Neural progenitor cell (in vitro differentiated cells): ENCODE data around the gene CUTA. TPM values are rescaled to one million over a fixed set of nuclear protein-coding genes. Genes with fewer than 3 reads are reported as not detected.
A peak's percentile ranks its signal among the peaks of the same experiment; 100 is the strongest.

Experiments
- DNase-seq: peaks from one replicate; pipeline ENCODE4 v3.0.0-alpha.2; 2016; ENCODE audit warnings: low spot score
- H2AFZ ChIP-seq: fragments of 200-600 bp; sonication (generic); replicated peaks from 2 replicates; pipeline ENCODE4 v1.6.1; 2016; ENCODE audit warnings: antibody characterized with exemption
- H3F3A ChIP-seq: fragments of 200-600 bp; sonication (generic); 2 replicates; pipeline ENCODE4 v1.6.1; 2016; ENCODE audit warnings: antibody characterized with exemption, low read depth
- H3K27ac ChIP-seq: fragments of 200-600 bp; sonication (generic); 2 replicates; pipeline ENCODE4 v1.5.1; 2016; ENCODE audit warnings: mild to moderate bottlenecking
- H3K27me3 ChIP-seq: fragments of 200-600 bp; sonication (generic); 2 replicates; pipeline ENCODE4 v1.6.1; 2016; ENCODE audit warnings: mild to moderate bottlenecking, moderate library complexity
- H3K36me3 ChIP-seq: fragments of 200-600 bp; sonication (generic); 2 replicates; pipeline ENCODE4 v1.5.1; 2016
- H3K4me1 ChIP-seq: fragments of 200-600 bp; sonication (generic); 2 replicates; pipeline ENCODE4 v1.6.1; 2016; ENCODE audit warnings: mixed run types
- H3K4me2 ChIP-seq: fragments of 200-600 bp; sonication (generic); 2 replicates; pipeline ENCODE4 v1.6.1; 2016
- H3K4me3 ChIP-seq: fragments of 200-600 bp; sonication (generic); 2 replicates; pipeline ENCODE4 v1.5.1; 2016
- H3K79me2 ChIP-seq: fragments of 200-600 bp; sonication (generic); 2 replicates; pipeline ENCODE4 v1.6.1; 2016; ENCODE audit warnings: low read depth
- H3K9ac ChIP-seq: fragments of 200-600 bp; sonication (generic); 2 replicates; pipeline ENCODE4 v1.6.1; 2016
- H3K9me3 ChIP-seq: fragments of 200-600 bp; sonication (generic); 2 replicates; pipeline ENCODE4 v1.5.1; 2016; ENCODE audit warnings: low read depth
- H4K20me1 ChIP-seq: fragments of 200-600 bp; sonication (generic); 2 replicates; pipeline ENCODE4 v1.6.1; 2016; ENCODE audit warnings: low read depth
- H3K27ac Mint-ChIP-seq: 3 replicates; pipeline ENCODE4 v1.8.0; 2021; ENCODE audit warnings: mixed read lengths
- H3K27me3 Mint-ChIP-seq: 2 replicates; pipeline ENCODE4 v1.8.0; 2022; ENCODE audit warnings: low read depth, mild to moderate bottlenecking, inconsistent platforms, moderate library complexity, mixed read lengths; ENCODE audit not compliant: insufficient read depth
- H3K36me3 Mint-ChIP-seq: 3 replicates; pipeline ENCODE4 v1.8.0; 2021; ENCODE audit warnings: mixed read lengths
- H3K4me1 Mint-ChIP-seq: 3 replicates; pipeline ENCODE4 v1.8.0; 2021; ENCODE audit warnings: mixed read lengths
- H3K4me3 Mint-ChIP-seq: 3 replicates; pipeline ENCODE4 v1.8.0; 2021; ENCODE audit warnings: mild to moderate bottlenecking, moderate library complexity, mixed read lengths
- H3K9me3 Mint-ChIP-seq: 3 replicates; pipeline ENCODE4 v1.8.0; 2020; ENCODE audit warnings: mixed read lengths
- CTCF ChIP-seq: fragments of 200-600 bp; sonication (generic); IDR thresholded peaks from 2 replicates; pipeline ENCODE4 v1.5.1; 2017; ENCODE audit warnings: antibody characterized with exemption, mild to moderate bottlenecking
- EZH2 ChIP-seq: fragments of 200-600 bp; sonication (generic); IDR thresholded peaks from 2 replicates; pipeline ENCODE4 v1.6.1; 2017; ENCODE audit warnings: antibody characterized with exemption, mild to moderate bottlenecking, moderate library complexity
- EZH2phosphoT487 ChIP-seq: fragments of 200-600 bp; sonication (generic); IDR thresholded peaks from 2 replicates; pipeline ENCODE4 v1.6.1; 2017; ENCODE audit warnings: antibody characterized with exemption
- total RNA-seq: library from RNA; depleted of rRNA; stranded (reverse); fragments of >200 nt; gene quantifications from 2 replicates; pipeline ENCODE4 v1.2.3, GENCODE V29; 2015; ENCODE audit warnings: low replicate concordance

The CUTA gene
- total RNA-seq, 1 donor from 2014 or later = 118 TPM

- H3K4me3 ChIP-seq = peak overlapping the region; percentile 84
- H3K9me3 ChIP-seq = no peaks in the 10 kb centered on the region
Measured at GRCh38 chr6:33421344-33421643, 3.4 kb upstream of the CUTA start.

GRCh38 chr6:33420491-33421343 lies 2.8 kb upstream of the CUTA start:
- peaks cover 72% of the 10 kb centered on the region for H3K79me2 ChIP-seq
- no peaks in the 10 kb centered on the region for H3K27me3 ChIP-seq
- Mint-ChIP-seq H3K36me3 (peaks cover 15% of the 10 kb centered on the region), H3K4me1 (peaks cover 72% of the 10 kb centered on the region), H3K4me3 (peak overlapping the region; percentile 91), H3K27ac (peak overlapping the region; percentile 50), H3K27me3 (peaks cover 4% of the 10 kb centered on the region), H3K9me3 (no peaks in the 10 kb centered on the region)
- peak overlapping the region; percentile 88 for H3K4me2 ChIP-seq
- no peaks in the 10 kb centered on the region for H3K36me3 ChIP-seq
- H3F3A ChIP-seq = peaks cover 42% of the 10 kb centered on the region
- H3K27ac ChIP-seq = no peak overlapping the region
- H3K4me1 ChIP-seq = peaks cover 40% of the 10 kb centered on the region
- TF ChIP-seq EZH2 (no peak), CTCF (no peak), EZH2phosphoT487 (no peak)
- no peak for DNase-seq
- H3K9me3 ChIP-seq = no peaks in the 10 kb centered on the region
- H3K9ac ChIP-seq = peak overlapping the region; percentile 42
- peaks cover 3% of the 10 kb centered on the region for H4K20me1 ChIP-seq
- H2AFZ ChIP-seq = no peak overlapping the region
- peak overlapping the region; percentile 84 for H3K4me3 ChIP-seq

More at GRCh38 chr6:33421344-33421643, 3.4 kb upstream of the CUTA start:
- Histone ChIP-seq H3K79me2 (peaks cover 69% of the 10 kb centered on the region), H3F3A (peaks cover 48% of the 10 kb centered on the region), H3K4me1 (peaks cover 34% of the 10 kb centered on the region), H3K36me3 (no peaks in the 10 kb centered on the region), H3K27ac (no peak overlapping the region), H2AFZ (no peak overlapping the region), H4K20me1 (peaks cover 3% of the 10 kb centered on the region), H3K4me2 (peak overlapping the region; percentile 88), H3K27me3 (no peaks in the 10 kb centered on the region), H3K9ac (no peak overlapping the region)
- no peak for TF ChIP-seq CTCF
- no peak for TF ChIP-seq EZH2phosphoT487
- TF ChIP-seq EZH2 = no peak
- Mint-ChIP-seq H3K36me3 (peaks cover 15% of the 10 kb centered on the region), H3K9me3 (no peaks in the 10 kb centered on the region), H3K27ac (peak overlapping the region; percentile 50), H3K4me3 (peak overlapping the region; percentile 91), H3K4me1 (peaks cover 74% of the 10 kb centered on the region), H3K27me3 (peaks cover 4% of the 10 kb centered on the region)
- no peak for DNase-seq

- H3K27ac Mint-ChIP-seq = peak within 1 kb of the TSS; percentile 96
- peaks cover 35% of the 10 kb centered on the region for H3K4me1 ChIP-seq
Measured at GRCh38 chr6:33419580-33420490, 1.9 kb upstream of the CUTA start, which contains the start of gene SYNGAP1. Gene SYNGAP1, plus strand, starts transcription at chr6:33420065. Its CDS starts 200 bp downstream, at chr6:33420265.

More at GRCh38 chr6:33419580-33420490, 1.9 kb upstream of the CUTA start, which contains the start of gene SYNGAP1:
- Histone ChIP-seq H4K20me1 (peaks cover 9% of the 10 kb centered on the region), H3K27me3 (no peaks in the 10 kb centered on the region), H3K4me3 (peak within 1 kb of the TSS; percentile 84), H3K27ac (peak within 1 kb of the TSS; percentile 84), H2AFZ (no peak within 1 kb of the TSS), H3K4me2 (peak within 1 kb of the TSS; percentile 88), H3K79me2 (peaks cover 75% of the 10 kb centered on the region), H3K36me3 (no peaks in the 10 kb centered on the region), H3F3A (peaks cover 33% of the 10 kb centered on the region), H3K9ac (peak within 1 kb of the TSS; percentile 42), H3K9me3 (no peaks in the 10 kb centered on the region)
- H3K9me3 Mint-ChIP-seq = no peaks in the 10 kb centered on the region
- H3K4me1 Mint-ChIP-seq = peaks cover 69% of the 10 kb centered on the region
- H3K27me3 Mint-ChIP-seq = peaks cover 4% of the 10 kb centered on the region
- TF ChIP-seq EZH2 = no peak
- TF ChIP-seq EZH2phosphoT487 = no peak
- TF ChIP-seq CTCF = no peak
- peaks cover 19% of the 10 kb centered on the region for H3K36me3 Mint-ChIP-seq
- peak; percentile 78 for DNase-seq
- peak within 1 kb of the TSS; percentile 96 for H3K4me3 Mint-ChIP-seq
